Measurements from ENCODE around the gene AGPAT1. TPM values are rescaled to one million over a fixed set of nuclear protein-coding genes. Genes with fewer than 3 reads are reported as not detected.
"Not testable (repeated sequence)": the region's sequence is repeated elsewhere in the genome, so short reads cannot be mapped to it uniquely, and the experiment has no call there.

Gene AGPAT1
- total RNA-seq, 1 experiment from 2014 or later = 51.3 TPM

GRCh38 chr6:32186151-32186840 is 10.4 kb upstream of the AGPAT1 start:
- not testable (repeated sequence) for DNase-seq (ENCODE audit: low spot score)

DNA sequence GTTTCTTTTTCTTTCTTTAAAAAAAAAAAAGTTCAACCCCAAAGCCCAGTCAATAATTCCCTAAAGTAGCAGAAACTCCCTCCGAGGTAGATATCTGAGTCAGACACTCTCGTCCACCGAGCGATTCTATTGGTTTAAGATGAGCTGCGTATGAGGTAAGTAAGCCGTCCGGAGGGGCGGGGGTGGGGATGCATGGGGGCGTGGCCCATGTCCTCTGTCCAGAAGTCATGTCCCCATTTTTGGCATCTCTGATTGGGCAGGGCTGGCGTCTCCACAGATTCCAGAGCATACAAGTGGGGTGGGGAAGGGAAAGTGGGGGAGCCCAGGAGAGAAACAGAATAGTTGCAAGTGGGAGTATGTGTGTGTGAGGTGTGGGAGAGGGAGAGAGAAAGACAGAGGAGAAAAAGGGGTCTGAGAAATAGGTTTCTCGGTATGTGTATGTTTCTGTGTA is 9.8 kb upstream of the AGPAT1 start:
- DNase-seq (ENCODE audit: low spot score) = peak; percentile 86

- no peak for DNase-seq (ENCODE audit: low spot score)
These were observed 8.3 kb upstream of the AGPAT1 start, which contains the start of gene AGER for GRCh38 chr6:32184084-32184640. Gene AGER (minus strand): TSS chr6:32184253. CDS start chr6:32184222, 31 bp downstream.

- DNase-seq (ENCODE audit: low spot score) = no peak
These were observed 7.7 kb upstream of the AGPAT1 start for GRCh38 chr6:32183483-32184083.

DNA sequence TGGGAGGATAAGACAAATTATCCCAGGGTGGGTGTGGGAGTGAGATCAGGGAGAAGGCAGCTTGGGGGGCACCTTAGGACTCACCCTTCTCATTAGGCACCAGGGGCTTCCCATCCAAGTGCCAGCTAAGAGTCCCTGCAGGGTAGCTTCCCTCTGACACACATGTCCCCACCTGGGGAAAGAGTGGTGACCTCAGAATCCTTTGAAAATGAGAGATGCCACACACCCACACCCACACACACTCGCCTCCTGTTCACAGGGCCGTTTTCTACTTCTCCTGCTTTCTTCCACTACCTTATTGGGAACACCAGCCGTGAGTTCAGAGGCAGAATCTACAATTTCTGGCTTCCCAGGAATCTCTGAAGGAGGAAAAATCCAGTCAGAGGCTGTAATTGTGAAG is 7.1 kb upstream of the AGPAT1 start:
- no peak for DNase-seq (ENCODE audit: low spot score)

GRCh38 chr6:32182555-32182981 is 6.7 kb upstream of the AGPAT1 start:
- DNase-seq (ENCODE audit: low spot score) = no peak

DNA sequence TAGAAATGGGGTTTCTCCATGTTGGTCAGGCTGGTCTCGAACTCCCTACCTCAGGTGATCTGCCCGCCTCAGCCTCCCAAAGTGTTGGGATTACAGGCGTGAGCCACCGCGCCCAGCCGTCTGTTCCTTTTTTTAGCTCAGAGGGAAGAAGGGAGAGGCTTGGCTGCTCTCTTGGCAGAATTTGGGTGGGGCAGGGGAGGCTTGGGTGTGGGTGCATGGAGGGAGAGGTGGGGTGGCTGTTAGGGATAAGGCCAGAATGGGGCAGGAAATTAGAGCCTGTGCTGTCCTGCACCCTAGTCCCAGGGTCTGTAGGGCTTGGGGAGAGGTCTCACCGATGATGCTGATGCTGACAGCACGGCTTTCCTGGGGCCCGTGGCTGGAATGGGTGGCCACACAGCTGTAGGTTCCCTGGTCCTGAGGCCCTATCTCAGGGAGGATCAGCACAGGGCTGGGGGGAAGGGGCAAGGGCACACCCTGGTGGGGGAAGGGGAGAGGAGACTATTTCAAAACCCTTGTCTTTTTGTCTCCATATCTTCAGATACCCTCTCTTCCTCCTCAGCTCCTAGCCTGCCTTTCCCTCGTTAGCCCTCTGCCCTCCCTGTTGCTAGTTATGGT is 6.1 kb upstream of the AGPAT1 start:
- DNase-seq (ENCODE audit: low spot score) = no peak

DNA sequence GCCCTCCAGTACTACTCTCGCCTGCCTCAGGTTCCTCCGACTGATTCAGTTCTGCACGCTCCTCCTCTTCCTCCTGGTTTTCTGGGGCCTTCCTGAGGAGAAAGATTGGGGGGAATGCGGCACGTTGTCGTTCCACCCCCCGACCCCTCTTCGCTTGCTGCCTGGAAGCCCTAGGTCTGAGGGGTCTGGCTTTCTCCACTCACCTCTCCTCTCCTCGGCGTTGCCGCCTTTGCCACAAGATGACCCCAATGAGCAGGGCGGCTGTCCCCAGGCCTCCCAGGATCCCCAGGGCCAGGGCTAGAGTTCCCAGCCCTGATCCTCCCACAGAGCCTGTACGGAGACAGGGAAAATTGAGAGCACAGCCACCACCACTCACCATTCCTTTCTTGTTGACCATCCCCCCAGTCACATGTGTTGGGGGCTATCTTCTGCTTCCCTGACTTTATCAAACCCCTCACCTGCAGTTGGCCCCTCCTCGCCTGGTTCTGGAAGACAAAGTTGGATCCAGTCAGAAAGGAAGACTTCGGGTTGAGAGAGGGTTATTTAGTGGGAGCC is 5.3 kb upstream of the AGPAT1 start:
- no peak for DNase-seq (ENCODE audit: low spot score)

GRCh38 chr6:32179766-32180405 is 4.0 kb upstream of the AGPAT1 start:
- no peak for DNase-seq (ENCODE audit: low spot score)

DNA sequence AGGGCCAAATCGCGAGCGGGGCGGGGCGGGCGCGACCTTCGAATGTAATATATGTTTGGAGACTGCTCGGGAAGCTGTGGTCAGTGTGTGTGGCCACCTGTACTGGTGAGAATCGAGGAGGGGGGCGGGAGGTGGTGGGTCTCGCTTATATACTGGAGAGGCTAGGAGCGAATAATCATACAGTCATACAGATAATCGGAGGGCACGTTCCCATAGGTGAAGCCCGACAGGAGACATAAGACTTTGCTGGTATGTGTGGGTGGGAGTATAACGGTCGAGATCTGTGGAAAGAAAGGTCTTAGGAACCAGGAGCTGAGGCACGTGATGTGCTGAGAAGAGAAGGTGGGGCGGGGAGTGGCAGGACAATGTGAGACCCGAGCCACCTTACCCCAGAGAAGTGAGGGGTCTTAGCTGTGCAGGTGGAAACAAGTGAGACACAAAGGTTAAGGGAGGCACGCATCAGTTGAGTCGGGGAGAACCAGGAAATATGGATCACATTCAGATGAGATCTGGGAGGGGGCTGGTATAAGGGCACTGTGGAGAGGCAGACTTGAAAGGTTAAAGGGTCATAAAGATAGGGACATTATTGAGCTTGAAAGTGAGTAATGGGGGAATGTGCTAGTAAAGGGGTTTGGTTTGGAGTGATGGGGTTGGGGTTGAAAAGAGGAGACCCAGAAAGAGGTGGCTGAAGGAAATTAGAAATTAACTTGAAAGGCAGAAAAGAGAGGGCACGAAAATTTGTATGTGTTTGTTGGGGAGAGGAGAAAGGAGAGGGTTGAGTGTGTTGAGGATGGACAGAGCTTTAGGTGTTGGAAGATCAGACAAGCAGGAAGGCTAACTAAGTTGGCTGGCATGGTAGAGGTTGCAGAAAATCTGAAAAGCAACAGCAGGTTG is 2.9 kb upstream of the AGPAT1 start:
- no peak for DNase-seq (ENCODE audit: low spot score)

- peak; percentile 100 for DNase-seq (ENCODE audit: low spot score)
These were observed 2.1 kb upstream of the AGPAT1 start, which contains the start of gene RNF5 for GRCh38 chr6:32177788-32178546. Gene RNF5 (plus strand): TSS chr6:32178405. CDS start chr6:32178512, 107 bp downstream.

GRCh38 chr6:32177183-32177787 is 1.4 kb upstream of the AGPAT1 start:
- DNase-seq (ENCODE audit: low spot score) = no peak

DNA sequence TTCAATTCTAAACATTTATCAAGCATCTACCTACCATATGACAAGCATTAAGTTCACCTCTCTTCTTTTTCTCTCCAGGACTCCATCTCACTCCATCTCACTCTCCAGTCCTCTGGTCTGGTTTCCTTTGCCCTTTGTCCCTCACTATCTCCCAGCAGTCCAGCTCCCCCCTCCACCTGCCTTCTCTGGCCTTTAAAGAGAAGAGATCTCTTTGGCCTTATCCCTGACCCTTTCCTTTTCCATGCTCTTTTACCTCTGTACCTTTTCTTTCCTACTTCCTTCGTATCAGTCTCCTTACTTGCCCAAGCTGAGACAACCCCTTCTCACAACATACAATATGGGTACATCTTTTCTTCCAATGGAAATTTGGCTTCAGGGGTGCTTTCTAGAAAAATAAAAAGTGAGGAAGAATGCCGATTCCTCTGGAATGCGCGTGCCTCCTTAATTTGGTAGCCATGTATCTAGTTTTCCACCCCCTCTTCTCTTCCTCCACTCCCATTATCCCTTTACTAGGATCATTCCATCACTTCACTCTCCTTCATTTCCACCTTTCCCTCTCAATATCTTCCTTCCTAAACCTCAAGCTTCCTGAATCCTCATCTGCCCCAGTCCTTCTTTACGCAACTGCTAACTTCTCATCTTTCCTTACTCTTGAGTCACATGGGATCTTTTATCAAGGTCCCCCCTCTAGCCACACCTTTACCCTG is 745 bp upstream of the AGPAT1 start:
- peak; percentile 53 for DNase-seq (ENCODE audit: low spot score)

DNA sequence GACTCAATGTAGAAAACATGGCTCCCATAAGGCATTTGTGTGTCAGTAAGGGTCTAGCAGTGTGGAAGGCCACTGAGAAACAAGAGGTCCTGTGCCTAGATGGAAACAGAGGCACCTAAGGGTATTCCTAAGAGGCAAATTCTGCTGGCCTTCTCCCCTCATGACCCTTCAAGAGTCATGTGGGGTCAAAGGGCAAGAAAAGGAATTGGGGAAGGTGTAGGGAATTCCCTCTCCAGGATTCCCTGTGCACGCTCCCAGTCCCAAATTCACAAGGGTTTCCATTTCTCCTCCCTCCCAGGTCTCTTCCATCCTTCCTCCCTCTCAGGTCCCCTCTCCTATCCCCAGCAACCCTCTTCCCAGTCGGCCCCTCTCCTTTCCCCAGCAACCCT is 568 bp downstream of the AGPAT1 start:
- DNase-seq (ENCODE audit: low spot score) = no peak

GRCh38 chr6:32174416-32174815 is 1.5 kb downstream of the AGPAT1 start:
- DNase-seq (ENCODE audit: low spot score) = no peak

DNA sequence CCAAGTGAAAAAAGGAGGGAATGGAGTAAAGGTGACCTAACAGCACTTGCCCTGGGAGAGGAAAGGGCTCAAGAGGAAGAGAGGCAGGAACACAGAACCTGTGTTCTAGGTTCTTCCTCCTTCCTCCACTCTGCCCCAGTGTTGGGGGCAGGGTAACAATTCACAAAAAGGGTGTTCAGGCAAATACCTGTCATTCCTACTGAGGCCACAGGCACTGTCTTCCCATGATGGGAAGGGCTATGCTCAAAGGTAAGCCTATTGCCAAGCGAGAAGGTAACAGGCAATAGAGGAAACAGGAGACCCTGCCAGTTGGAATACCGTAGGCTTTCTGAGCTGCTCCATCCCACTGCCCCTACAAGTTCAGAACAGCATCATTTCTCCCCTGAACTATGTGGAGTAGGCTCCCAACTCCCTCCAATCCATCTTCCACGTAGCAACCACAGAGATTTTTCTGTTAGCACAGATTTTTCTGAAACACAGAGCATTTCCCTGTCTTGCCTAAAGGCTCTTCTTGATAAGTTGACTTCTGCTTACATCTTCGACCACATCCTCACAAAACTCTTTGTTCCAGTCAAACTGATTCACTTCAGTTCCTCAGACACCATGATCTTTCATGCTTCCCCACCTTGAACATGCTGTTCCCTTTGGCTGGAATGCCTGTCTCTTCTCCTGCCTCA is 2.7 kb downstream of the AGPAT1 start:
- no peak for DNase-seq (ENCODE audit: low spot score)

- no peak for DNase-seq (ENCODE audit: low spot score)
These were observed 4.7 kb downstream of the AGPAT1 start for GRCh38 chr6:32171234-32171633.

DNA sequence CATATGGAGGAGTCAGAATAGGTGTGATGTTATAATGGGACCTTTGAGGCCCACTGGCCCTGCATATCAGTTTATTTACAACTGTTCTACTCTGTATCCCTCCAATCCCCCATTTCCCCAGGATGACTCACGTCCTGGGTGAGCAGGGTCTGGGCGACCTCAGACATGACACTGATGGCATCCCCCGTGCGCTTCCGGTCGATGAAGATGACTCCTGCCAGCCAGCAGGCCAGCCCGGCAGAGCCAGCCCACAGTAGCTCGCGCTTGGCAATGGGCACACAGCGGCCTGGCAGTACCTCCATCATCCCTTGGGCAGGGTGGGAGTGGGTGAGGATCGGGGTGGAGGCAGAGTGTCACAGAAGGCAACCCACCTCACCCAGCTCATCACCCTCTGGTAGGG is 5.6 kb downstream of the AGPAT1 start:
- DNase-seq (ENCODE audit: low spot score) = no peak

Data from H4 (cell line).